ENCODE data around the gene LY6G5C.

DNA sequence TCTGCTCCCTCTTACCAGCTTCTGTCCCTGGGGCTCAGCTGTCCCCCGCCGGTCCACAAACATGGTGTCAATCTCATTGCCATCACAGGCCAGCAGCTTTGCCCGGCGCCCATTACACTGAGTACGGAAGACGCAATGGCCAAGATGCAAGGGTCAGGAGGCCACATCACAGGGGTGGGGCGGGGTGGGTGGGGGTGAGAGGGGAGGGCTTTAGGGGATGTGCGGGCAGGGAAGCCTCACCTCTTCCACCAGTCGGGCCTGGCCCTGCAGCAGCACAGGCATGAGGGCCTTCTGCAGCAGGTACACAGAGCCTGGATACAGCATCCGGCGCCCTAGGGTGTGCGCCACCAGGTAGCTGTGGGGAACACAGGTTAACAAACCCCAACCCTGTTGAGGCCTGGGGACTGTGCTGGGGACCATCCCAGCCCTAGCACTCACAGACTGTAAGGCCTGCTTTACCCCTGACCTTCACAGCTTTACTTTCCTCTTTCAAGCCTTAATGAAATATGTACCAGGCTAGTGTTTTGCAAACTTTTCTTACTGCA is 10.8 kb upstream of the LY6G5C start:
- TF ChIP-seq, protein P1, sequence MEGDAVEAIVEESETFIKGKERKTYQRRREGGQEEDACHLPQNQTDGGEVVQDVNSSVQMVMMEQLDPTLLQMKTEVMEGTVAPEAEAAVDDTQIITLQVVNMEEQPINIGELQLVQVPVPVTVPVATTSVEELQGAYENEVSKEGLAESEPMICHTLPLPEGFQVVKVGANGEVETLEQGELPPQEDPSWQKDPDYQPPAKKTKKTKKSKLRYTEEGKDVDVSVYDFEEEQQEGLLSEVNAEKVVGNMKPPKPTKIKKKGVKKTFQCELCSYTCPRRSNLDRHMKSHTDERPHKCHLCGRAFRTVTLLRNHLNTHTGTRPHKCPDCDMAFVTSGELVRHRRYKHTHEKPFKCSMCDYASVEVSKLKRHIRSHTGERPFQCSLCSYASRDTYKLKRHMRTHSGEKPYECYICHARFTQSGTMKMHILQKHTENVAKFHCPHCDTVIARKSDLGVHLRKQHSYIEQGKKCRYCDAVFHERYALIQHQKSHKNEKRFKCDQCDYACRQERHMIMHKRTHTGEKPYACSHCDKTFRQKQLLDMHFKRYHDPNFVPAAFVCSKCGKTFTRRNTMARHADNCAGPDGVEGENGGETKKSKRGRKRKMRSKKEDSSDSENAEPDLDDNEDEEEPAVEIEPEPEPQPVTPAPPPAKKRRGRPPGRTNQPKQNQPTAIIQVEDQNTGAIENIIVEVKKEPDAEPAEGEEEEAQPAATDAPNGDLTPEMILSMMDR (conservative IDR thresholded peaks at IDR 0.05 in 1 of 2, IDR thresholded peaks at IDR 0.05 in 1 of 2; ENCODE audit: low read depth in 1 of 2, low read length in 2 of 2), result no peak
- no peak for TF ChIP-seq EZH2 (IDR thresholded peaks at IDR 0.05; ENCODE audit: low read length, missing control alignments)
